NB4 (cell line): ENCODE results near the gene FOXC2.

ENCODE experiments used
- CTCF ChIP-seq: IDR thresholded peaks from one replicate; pipeline ENCODE4 v1.5.1; 2012; ENCODE audit warnings: low read depth, low read length
- POLR2A ChIP-seq: IDR thresholded peaks from 2 replicates; pipeline ENCODE4 v1.6.1; 2011; ENCODE audit warnings: mild to moderate bottlenecking; ENCODE audit not compliant: insufficient read length; ENCODE audit errors: extremely low read depth

GRCh38 chr16:86568677-86569623 is 2.3 kb downstream of the FOXC2 start:
- TF ChIP-seq POLR2A (no peak), CTCF (no peak)
